Measurements from ENCODE around the gene PARVA.
A peak's percentile ranks its signal among the peaks of the same experiment; 100 is the strongest.

PARVA gene

GRCh38 chr11:12403122-12403996 is 26.0 kb downstream of the PARVA start:
- no peak overlapping the region for H3K4me3 ChIP-seq
- no peaks in the 10 kb centered on the region for H3K9me3 ChIP-seq
- in situ Hi-C loops (cut with MboI; ENCODE audit: low sequenced_read_pairs), result no loop called here
- H3K36me3 ChIP-seq (replicated peaks), result no peaks in the 10 kb centered on the region
- DNase-seq (ENCODE audit: low spot score in 2 of 2), result no peak
- no peaks in the 10 kb centered on the region for H3K27me3 ChIP-seq (ENCODE audit: low read depth)
- H3K4me1 ChIP-seq, result no peaks in the 10 kb centered on the region

- Histone ChIP-seq H3K4me1 (no peaks in the 10 kb centered on the region), H3K4me3 (no peak overlapping the region), H3K9me3 (no peaks in the 10 kb centered on the region), H3K27me3 (ENCODE audit: low read depth) (no peaks in the 10 kb centered on the region), H3K36me3 (replicated peaks) (no peaks in the 10 kb centered on the region)
- in situ Hi-C loops (cut with MboI; ENCODE audit: low sequenced_read_pairs), result no loop called here
- DNase-seq (ENCODE audit: low spot score in 2 of 2), result no peak
Measured at GRCh38 chr11:12403997-12404350, 26.6 kb downstream of the PARVA start.

GRCh38 chr11:12404436-12404835 is 27.1 kb downstream of the PARVA start:
- Histone ChIP-seq H3K4me3 (no peak overlapping the region), H3K9me3 (no peaks in the 10 kb centered on the region), H3K4me1 (no peaks in the 10 kb centered on the region), H3K36me3 (replicated peaks) (no peaks in the 10 kb centered on the region), H3K27me3 (ENCODE audit: low read depth) (no peaks in the 10 kb centered on the region)
- DNase-seq (ENCODE audit: low spot score in 2 of 2), result no peak
- in situ Hi-C loops (cut with MboI; ENCODE audit: low sequenced_read_pairs), result no loop called here

- in situ Hi-C loops (cut with MboI; ENCODE audit: low sequenced_read_pairs), result no loop called here
- Histone ChIP-seq H3K4me1 (no peaks in the 10 kb centered on the region), H3K27me3 (ENCODE audit: low read depth) (no peaks in the 10 kb centered on the region), H3K9me3 (no peaks in the 10 kb centered on the region), H3K4me3 (no peak overlapping the region), H3K36me3 (replicated peaks) (no peaks in the 10 kb centered on the region)
- no peak for DNase-seq (ENCODE audit: low spot score in 2 of 2)
Measured at GRCh38 chr11:12408156-12408770, 30.9 kb downstream of the PARVA start.

GRCh38 chr11:12409621-12410005 is 32.2 kb downstream of the PARVA start:
- in situ Hi-C loops (cut with MboI; ENCODE audit: low sequenced_read_pairs), result loop anchor here (5.0 kb wide), 1 partner anchor 483 kb away; no protein-coding TSS in a partner anchor
- Histone ChIP-seq H3K36me3 (replicated peaks) (no peaks in the 10 kb centered on the region), H3K9me3 (no peaks in the 10 kb centered on the region), H3K4me3 (no peak overlapping the region), H3K4me1 (no peaks in the 10 kb centered on the region), H3K27me3 (ENCODE audit: low read depth) (no peaks in the 10 kb centered on the region)
- no peak for DNase-seq (ENCODE audit: low spot score in 2 of 2)

GRCh38 chr11:12410006-12410728 is 32.8 kb downstream of the PARVA start:
- Histone ChIP-seq H3K36me3 (replicated peaks) (no peaks in the 10 kb centered on the region), H3K4me1 (no peaks in the 10 kb centered on the region), H3K9me3 (no peaks in the 10 kb centered on the region), H3K27me3 (ENCODE audit: low read depth) (no peaks in the 10 kb centered on the region), H3K4me3 (no peak overlapping the region)
- DNase-seq (ENCODE audit: low spot score in 2 of 2), result peak; percentile 11 to 34
- in situ Hi-C loops (cut with MboI; ENCODE audit: low sequenced_read_pairs), result loop anchor here (5.0 kb wide), 1 partner anchor 482 kb away; no protein-coding TSS in a partner anchor

- Histone ChIP-seq H3K27me3 (ENCODE audit: low read depth) (no peaks in the 10 kb centered on the region), H3K9me3 (no peaks in the 10 kb centered on the region), H3K36me3 (replicated peaks) (no peaks in the 10 kb centered on the region), H3K4me1 (no peaks in the 10 kb centered on the region), H3K4me3 (no peak overlapping the region)
- no peak for DNase-seq (ENCODE audit: low spot score in 2 of 2)
- in situ Hi-C loops (cut with MboI; ENCODE audit: low sequenced_read_pairs), result loop anchor here (5.0 kb wide), 1 partner anchor 481 kb away; no protein-coding TSS in a partner anchor
Measured at GRCh38 chr11:12411393-12411792, 34.0 kb downstream of the PARVA start.

GRCh38 chr11:12411806-12412727 is 34.7 kb downstream of the PARVA start:
- Histone ChIP-seq H3K36me3 (replicated peaks) (no peaks in the 10 kb centered on the region), H3K27me3 (ENCODE audit: low read depth) (no peaks in the 10 kb centered on the region), H3K4me1 (no peaks in the 10 kb centered on the region), H3K9me3 (no peaks in the 10 kb centered on the region), H3K4me3 (no peak overlapping the region)
- in situ Hi-C loops (cut with MboI; ENCODE audit: low sequenced_read_pairs), result loop anchor here (5.0 kb wide), 1 partner anchor 480 kb away; no protein-coding TSS in a partner anchor
- DNase-seq (ENCODE audit: low spot score in 2 of 2), result peak; percentile 63 to 88

GRCh38 chr11:12413141-12414052 is 36.0 kb downstream of the PARVA start:
- no peaks in the 10 kb centered on the region for H3K4me1 ChIP-seq
- H3K27me3 ChIP-seq (ENCODE audit: low read depth), result no peaks in the 10 kb centered on the region
- no peak overlapping the region for H3K4me3 ChIP-seq
- no peak for DNase-seq (ENCODE audit: low spot score in 2 of 2)
- in situ Hi-C loops (cut with MboI; ENCODE audit: low sequenced_read_pairs), result loop anchor here (5.0 kb wide), 1 partner anchor 479 kb away; no protein-coding TSS in a partner anchor
- no peaks in the 10 kb centered on the region for H3K9me3 ChIP-seq
- no peaks in the 10 kb centered on the region for H3K36me3 ChIP-seq (replicated peaks)

GRCh38 chr11:12414611-12415010 is 37.2 kb downstream of the PARVA start:
- no peaks in the 10 kb centered on the region for H3K27me3 ChIP-seq (ENCODE audit: low read depth)
- no peaks in the 10 kb centered on the region for H3K9me3 ChIP-seq
- no peak for DNase-seq (ENCODE audit: low spot score in 2 of 2)
- in situ Hi-C loops (cut with MboI; ENCODE audit: low sequenced_read_pairs), result loop anchor here (5.0 kb wide), 1 partner anchor 478 kb away; no protein-coding TSS in a partner anchor
- no peaks in the 10 kb centered on the region for H3K4me1 ChIP-seq
- H3K4me3 ChIP-seq, result no peak overlapping the region
- H3K36me3 ChIP-seq (replicated peaks), result no peaks in the 10 kb centered on the region

GRCh38 chr11:12415342-12415966 is 38.1 kb downstream of the PARVA start:
- in situ Hi-C loops (cut with MboI; ENCODE audit: low sequenced_read_pairs), result no loop called here

GRCh38 chr11:12416552-12416951 is 39.2 kb downstream of the PARVA start:
- Histone ChIP-seq H3K4me1 (no peaks in the 10 kb centered on the region), H3K36me3 (replicated peaks) (no peaks in the 10 kb centered on the region), H3K27me3 (ENCODE audit: low read depth) (no peaks in the 10 kb centered on the region), H3K9me3 (no peaks in the 10 kb centered on the region), H3K4me3 (no peak overlapping the region)
- in situ Hi-C loops (cut with MboI; ENCODE audit: low sequenced_read_pairs), result no loop called here
- no peak for DNase-seq (ENCODE audit: low spot score in 2 of 2)

More at GRCh38 chr11:12415342-12415966, 38.1 kb downstream of the PARVA start:
- Histone ChIP-seq H3K27me3 (ENCODE audit: low read depth) (no peaks in the 10 kb centered on the region), H3K9me3 (no peaks in the 10 kb centered on the region), H3K36me3 (replicated peaks) (no peaks in the 10 kb centered on the region), H3K4me3 (no peak overlapping the region), H3K4me1 (no peaks in the 10 kb centered on the region)
- no peak for DNase-seq (ENCODE audit: low spot score in 2 of 2)
